Erythroblast (primary cell): ENCODE measurements around the gene ADGRG4.

ENCODE experiments used
- GATA1 ChIP-seq: IDR thresholded peaks from 2 replicates; pipeline ENCODE4 v1.6.1; 2011; ENCODE audit warnings: low read depth, mild to moderate bottlenecking, control low read depth, low read length, moderate library complexity
- POLR2A ChIP-seq: IDR thresholded peaks from 2 replicates; pipeline ENCODE4 v1.6.1; 2011; ENCODE audit warnings: mild to moderate bottlenecking, low read length

GRCh38 chrX:136386173-136386572 is 85.4 kb downstream of the ADGRG4 start:
- TF ChIP-seq POLR2A (no peak), GATA1 (no peak)
